ENCODE measurements around the gene AKT3. TPM values are rescaled to one million over a fixed set of nuclear protein-coding genes. Genes with fewer than 3 reads are reported as not detected.
A peak's percentile ranks its signal among the peaks of the same experiment; 100 is the strongest.

AKT3 gene
- total RNA-seq, 1 experiment from 2014 or later = 26.7 TPM

GRCh38 chr1:243508943-243509342, 341.1 kb downstream of the AKT3 start:
- no peak for DNase-seq (ENCODE audit: low read depth)

GRCh38 chr1:243508303-243508713, 341.7 kb downstream of the AKT3 start:
- no peak for DNase-seq (ENCODE audit: low read depth)

GRCh38 chr1:243507672-243508302, 342.3 kb downstream of the AKT3 start:
- no peak for DNase-seq (ENCODE audit: low read depth)

GRCh38 chr1:243507001-243507671, 342.9 kb downstream of the AKT3 start:
- no peak for DNase-seq (ENCODE audit: low read depth)

GRCh38 chr1:243505986-243506689, 343.9 kb downstream of the AKT3 start:
- peak; percentile 44 for DNase-seq (ENCODE audit: low read depth)

- DNase-seq (ENCODE audit: low read depth) = no peak
These were observed 346.9 kb downstream of the AKT3 start for GRCh38 chr1:243503155-243503554.

- peak; percentile 85 for DNase-seq (ENCODE audit: low read depth)
These were observed 349.0 kb downstream of the AKT3 start for GRCh38 chr1:243501002-243501401.

GRCh38 chr1:243500512-243500911, 349.5 kb downstream of the AKT3 start:
- DNase-seq (ENCODE audit: low read depth) = no peak

- DNase-seq (ENCODE audit: low read depth) = no peak
These were observed 350.3 kb downstream of the AKT3 start for GRCh38 chr1:243499711-243500110.

- no peak for DNase-seq (ENCODE audit: low read depth)
These were observed 350.8 kb downstream of the AKT3 start for GRCh38 chr1:243499248-243499647.

GRCh38 chr1:243497939-243498681, 351.9 kb downstream of the AKT3 start:
- DNase-seq (ENCODE audit: low read depth) = no peak

GRCh38 chr1:243496806-243497205, 353.2 kb downstream of the AKT3 start:
- no peak for DNase-seq (ENCODE audit: low read depth)

GRCh38 chr1:243496187-243496646, 353.8 kb downstream of the AKT3 start:
- no peak for DNase-seq (ENCODE audit: low read depth)

- DNase-seq (ENCODE audit: low read depth) = no peak
These were observed 354.4 kb downstream of the AKT3 start for GRCh38 chr1:243495442-243496186.

GRCh38 chr1:243494741-243495431, 355.2 kb downstream of the AKT3 start:
- DNase-seq (ENCODE audit: low read depth) = no peak

- no peak for DNase-seq (ENCODE audit: low read depth)
These were observed 356.6 kb downstream of the AKT3 start for GRCh38 chr1:243493156-243494129.

GRCh38 chr1:243490748-243491686, 359.0 kb downstream of the AKT3 start:
- DNase-seq (ENCODE audit: low read depth) = peak; percentile 22

All from RPMI7951 (cell line).